Stimulated activated CD8-positive, alpha-beta memory T cell treated with anti-CD3 and anti-CD28 coated beads, Interleukin-7, amount 100 ng/mL, for 24 hours (primary cell): ENCODE results near the gene NFIB.

Source experiments
- DNase-seq: peaks from one replicate; pipeline ENCODE4 v3.0.0-alpha.2; 2020; ENCODE audit warnings: low read depth

The NFIB gene

DNA sequence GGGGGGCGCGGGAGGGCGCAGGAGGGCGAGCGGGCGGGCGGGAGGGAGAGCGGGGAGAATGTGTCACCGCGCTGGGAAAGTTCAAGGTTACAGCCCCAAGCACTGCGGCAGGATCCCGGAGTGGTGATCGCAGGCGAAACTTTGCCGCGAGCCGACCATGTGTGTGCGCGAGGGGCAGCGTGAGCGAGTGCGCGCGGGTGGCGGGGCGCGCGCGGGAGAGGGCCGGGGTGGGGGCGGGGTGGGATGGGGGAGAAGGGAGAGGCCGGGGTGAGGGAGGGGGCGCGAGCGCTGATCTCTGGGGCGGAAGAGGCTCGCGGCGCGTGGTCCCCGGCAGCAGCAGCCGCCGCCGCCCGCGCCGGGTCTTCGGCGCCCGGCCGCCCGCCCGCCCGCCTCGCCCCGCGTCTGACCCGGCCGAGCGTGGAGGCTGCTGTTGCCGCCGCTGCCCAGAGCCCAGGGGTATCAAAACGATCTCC lies at the start of gene NFIB:
NFIB (minus strand) TSS at position 191 of the 473 bp plus-strand sequence. CDS start 630 bp downstream, outside the sequence.
- no peak for DNase-seq

DNA sequence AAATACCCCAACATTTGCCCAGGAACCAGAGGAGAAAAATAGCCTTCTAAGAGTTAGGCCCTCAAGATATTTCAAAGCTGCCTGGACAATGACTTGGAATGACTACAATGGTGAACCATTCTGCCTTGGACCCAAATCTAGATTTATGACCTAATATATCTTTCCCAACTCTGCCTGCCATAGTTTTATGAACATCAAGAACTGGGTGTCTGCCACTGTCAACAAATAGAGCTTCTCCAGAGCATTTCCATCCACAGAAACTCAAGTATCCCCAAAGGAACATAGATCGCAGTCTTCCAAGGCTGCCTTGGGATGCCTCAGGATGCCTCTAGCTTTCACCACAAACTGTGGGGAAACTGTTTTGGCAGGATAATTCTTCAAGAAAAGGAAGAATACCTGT lies 48.2 kb upstream of the NFIB start:
- no peak for DNase-seq

DNA sequence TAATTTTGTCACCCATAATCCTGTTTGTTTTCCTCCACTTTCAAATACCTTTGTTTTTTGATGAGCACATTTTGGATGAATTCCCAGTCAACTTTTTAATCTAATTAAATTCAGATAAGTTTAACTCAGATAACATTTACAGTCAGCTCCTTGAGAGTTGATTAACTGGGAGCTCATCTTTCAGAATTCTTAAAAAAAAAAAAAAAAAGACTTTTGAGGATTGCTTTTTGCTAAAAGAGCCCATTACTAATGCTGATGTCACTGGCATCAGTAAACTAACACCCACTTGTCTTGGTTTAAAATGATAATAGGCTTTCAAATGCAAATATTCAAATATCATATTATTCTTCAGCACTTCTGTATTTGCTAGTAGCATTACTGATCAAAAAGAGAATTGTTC lies 47.1 kb upstream of the NFIB start:
- DNase-seq = no peak

DNA sequence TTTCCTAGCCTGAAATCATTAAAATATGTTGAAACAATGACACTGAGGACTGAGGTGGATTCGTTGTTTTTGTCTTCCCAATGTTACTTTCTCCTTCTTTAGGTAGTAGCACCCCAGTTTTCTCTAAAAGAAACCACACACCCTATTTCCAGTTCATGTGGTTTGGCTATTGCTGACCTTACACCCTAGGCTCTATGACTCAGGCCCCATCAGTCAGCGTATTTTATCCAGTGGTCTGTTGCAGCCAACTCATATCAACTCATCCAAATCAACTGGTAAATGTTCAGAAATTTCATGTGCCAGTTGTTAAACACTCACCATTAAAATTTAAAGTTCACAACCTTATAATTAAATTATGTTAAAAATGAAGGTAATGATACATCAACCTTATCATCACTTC lies 44.6 kb upstream of the NFIB start:
- DNase-seq = no peak

DNA sequence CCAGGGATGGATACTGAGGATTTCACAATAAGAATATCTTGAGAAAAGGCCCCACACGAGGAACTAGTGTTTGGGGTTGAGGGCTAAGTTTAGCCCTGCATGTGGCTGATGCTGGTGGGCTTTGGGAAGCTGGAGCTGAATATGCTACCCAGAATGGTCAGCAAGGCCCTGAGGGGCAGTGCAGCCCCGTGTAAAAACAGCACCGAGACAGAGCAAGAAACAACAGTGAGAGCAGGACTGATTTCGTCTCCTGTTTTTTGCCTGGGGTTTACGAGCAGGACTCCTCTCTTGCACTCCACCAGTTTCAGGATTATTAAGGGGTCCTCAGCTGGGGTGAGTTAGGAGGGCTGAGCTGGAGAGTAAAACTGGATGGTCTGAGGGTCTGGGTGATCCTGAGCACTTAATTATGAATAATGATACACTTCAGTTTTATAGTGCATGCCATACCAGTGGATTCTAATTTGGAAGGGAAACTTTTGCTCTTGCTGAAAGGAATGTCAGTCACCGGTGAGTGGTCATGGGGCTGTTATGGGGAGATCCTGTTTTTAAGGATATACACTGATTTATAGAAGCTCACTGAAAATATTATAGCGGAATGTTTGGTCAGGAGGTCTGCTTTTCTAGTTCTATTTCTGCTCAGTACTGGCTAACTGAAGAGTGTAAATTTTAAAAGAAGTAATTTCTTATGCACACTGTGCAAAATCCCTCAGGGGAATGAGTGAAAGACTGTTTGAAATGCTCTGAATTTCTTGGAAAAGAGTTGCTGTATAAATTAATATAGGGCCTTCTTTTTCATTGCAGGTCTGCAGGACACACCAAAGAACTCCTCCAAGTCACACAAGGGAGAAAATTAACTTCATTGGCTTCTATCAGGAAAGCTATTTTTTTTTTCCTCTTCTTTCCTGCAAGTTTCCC lies 42.7 kb upstream of the NFIB start:
- DNase-seq = no peak

DNA sequence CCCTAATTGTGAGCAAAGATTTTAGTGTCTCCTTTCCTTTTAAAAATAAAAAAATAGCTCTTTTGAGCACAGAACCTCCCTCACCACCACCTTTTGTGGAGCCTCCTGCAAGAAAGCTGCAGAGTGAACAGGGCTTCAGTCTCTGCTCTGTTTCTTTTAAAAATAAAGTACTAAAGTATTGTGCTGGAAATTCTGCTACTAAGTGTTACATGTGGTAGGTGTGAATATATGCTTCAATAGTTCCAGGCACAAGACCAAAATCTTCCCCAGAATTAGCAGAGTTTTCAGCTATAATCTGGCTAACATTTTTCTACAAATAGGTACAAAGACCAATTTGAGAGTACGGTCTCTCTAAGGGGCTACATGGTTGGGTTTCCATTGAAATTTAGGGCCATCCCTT lies 40.3 kb upstream of the NFIB start:
- DNase-seq = no peak

DNA sequence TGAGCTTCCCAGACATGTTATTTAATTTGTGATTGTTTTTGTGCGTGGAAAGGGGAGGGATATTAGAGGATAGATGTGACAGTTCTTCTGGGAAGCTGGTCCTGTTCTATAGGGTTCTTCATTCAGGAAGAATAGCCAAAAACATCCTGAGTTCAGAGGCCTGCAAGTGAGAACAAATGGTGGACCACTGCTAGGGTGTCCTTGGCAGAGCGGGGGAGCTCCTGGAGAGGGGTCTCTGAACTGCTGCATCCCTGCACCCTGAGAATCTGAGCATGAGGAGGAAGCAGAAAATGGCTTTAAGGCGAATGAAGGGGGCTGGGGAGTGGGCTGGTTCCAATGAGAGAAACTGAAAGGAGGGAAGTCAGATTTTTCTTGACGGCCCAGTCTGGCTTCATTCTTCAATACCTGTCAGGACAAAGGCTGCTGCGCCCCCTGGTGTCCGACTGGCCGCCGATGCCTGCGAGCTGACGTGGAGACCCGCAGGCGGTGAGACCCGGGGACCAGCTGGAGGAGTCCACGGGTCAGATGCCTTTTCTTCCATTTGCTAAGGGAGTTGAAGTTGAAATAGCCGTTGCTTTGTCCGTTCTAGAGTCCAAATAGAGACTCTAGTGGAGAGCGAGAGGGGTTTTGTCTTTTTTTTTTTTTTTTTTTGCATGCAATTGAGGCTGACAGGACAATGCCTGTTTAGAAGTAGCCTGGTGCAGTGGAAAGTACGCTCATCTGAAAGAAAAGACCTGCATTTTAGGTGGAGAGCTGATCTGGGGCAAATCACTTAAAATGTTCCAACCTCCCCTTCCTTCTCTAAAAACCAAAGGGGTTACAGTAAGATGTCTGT lies 39.5 kb upstream of the NFIB start:
- DNase-seq = peak; percentile 75

DNA sequence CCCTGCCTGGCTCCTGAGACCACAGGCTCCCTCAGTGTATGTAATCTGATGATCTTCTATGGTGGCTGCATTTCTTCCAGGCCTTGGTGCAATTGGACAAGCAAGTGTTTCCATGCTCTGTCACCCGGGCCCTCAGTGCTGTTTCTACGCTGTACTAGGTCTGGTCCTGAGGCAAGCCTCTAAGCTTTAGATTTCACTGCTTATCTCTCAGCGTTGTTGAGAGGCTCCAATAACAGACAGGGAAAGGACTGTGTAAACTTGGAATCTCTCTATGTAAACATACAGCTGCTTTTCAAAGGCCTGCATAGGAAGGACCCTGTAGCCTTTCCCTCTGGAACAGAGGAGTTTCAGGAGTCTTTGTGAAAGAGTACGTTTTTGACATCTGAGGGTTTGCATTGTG lies 38.6 kb upstream of the NFIB start:
- DNase-seq = no peak

DNA sequence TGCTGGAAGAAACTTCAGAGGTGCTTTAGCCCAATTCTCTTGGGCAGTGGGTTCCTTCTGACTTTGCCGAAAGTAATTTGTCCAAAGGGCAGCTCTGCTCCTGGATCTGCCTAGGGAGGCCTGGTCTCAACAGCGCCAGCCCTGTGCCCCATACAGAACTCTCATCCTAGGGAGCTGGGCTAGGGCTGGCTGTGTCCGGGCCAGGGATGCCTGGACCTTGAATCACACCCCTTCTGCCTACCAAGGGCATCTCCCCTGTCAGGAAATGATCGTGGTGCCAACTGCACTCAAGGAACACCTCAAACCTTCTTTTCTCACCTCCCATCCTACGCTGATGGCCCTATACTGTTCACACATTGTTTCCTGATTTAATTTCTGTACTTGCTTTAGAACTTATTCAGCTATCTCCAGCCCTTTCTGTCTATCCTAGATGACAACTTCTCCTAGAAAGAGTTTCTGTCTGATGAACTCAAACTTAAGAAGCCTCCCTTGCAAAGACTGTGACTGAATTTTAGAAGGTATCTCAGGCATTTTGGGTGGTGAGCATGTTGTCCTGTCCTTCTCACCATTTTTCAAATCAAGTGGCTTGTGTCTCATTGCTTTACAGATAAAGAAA lies 37.4 kb upstream of the NFIB start:
- no peak for DNase-seq

DNA sequence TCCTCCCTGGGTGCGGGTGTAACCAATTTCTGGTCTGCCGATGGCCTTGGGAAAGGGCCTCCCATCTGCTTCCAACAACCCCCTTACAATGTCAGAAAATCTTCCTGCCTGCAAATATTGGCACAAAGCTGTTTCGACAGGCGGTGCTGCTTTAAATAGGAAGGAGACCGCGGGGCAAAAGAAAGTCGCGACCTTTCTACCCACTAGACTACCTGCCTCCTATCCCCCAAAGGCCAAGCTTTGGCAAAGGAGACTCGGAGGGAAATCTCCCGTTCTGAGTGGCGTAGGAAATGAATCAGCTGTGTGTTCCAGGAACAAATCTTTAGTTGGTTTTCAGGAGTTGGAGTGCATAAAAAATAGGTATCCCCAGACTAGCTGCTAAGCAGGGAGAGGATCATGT lies 36.8 kb upstream of the NFIB start:
- DNase-seq = no peak

DNA sequence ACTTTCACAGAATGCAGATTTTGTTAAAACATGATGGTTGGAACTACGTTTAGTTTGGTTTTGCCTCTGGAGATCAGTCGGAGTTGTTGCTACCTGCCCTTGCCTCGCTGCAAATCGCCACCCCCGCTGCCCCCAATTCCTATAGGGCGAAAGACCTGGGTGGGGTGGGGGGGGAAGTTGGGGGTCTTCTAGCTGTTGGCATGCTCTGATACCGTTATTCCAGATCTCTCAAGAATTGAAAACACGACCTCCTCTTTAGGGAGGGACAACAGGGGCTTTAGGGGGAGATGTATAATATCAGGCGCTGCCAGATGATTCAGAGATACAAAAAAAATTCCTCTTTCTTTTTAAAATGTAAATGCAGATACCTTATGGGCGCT lies 36.4 kb upstream of the NFIB start:
- DNase-seq = no peak

DNA sequence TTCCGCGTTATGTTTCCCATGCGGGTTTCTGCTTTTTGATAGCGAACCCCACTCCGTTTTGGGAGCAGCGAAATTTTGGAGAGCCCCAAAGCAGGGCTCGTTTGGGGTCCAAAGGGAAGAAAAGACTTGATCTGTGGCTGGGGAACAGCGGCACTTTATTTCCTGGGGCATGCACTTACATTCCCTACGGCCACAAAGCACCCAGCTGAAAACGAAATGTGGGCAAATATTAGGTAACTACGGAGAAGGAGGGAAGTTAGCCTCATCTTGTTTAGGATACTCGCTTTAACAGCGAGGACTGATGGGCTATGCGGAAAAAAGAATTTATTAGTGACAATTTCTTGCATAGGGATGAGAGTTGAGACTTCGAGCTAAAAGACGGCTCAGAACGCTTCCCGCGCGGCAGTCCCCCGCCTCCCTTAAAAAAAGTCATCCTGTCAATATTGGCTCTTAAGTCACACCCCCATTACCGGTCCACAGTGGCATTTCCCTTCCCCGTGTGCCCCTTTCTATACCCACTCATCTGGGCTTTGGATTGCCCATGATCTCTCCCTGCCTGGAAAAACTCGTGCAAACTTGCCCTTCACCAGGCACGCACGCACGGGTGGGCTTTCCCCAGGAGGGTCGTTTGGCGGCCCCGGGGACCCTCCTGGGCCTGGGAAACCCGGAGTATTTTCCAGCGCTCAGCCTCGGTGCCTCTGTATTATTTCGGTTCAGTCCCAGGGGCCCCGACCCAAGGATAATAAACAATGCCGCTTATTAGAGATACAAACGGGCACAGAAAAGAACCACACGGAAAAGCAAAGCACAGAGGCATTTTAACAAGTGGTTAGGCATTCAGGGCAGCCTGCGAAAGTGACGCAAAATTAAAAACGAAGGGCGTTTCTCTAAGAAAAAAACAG lies 35.8 kb upstream of the NFIB start:
- no peak for DNase-seq

DNA sequence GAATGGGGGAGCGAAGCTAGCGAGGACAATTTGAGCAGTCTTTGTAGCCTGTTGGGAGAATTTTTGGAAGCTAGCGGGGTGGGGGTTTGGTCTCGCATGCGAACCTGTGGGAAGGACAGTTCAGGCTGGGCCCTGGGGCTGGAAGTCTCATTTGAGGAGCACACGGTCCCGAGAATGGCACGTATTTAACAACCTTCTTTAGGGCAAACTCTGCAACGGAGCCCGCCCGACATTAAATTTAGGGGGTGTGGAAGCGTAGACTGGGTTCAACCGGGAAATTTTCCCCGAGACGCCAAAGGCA lies 35.2 kb upstream of the NFIB start:
- no peak for DNase-seq

DNA sequence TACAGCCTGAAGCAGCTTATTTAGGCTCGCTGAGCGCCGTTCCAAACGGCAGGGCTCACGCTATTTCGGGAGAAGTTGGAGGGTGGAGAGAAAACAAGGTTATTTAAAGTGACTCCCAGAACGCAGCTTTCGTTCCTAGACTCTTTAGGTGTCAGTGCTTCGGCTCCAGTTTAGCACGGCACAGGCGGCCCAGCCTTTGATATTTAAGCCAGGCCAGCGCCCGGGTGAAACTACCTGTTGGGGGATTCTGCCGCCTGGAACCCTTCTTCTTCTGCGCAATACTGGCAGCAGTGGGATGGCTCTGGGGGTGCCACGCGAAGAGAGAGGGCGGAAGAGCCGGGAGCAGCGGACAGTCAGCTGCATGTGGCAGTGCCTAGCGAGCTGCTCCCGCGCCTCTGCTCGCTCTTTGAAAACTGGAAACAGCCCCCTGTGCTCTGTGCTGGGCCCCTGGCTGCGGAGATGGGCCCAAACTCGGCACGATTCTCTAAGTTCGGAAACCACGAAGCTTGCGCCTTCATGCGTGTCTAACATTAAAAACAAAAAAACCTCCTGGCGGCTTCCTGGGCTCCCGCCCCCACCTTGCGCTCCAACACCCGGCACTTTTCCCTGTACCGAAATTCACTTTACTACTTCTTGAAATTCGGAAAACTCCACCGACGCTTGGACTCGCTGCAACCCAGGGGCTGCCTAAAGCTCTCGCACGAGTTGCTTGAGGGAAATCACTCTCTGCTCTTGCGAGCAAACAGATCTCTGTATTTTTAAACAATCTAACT lies 34.6 kb upstream of the NFIB start:
- DNase-seq = no peak

DNA sequence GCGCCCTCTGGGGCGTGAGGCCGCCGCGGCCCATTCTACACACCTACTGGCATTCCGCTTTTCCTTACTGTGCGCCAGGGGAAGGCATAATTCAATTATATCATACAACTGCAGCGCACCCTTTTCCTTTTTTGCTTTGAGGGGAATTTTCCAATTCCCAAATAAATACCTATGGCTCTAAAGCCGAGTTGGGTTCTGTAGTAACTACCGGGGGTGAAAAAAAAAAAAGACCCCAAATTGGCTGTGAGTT lies 34.1 kb upstream of the NFIB start:
- no peak for DNase-seq

DNA sequence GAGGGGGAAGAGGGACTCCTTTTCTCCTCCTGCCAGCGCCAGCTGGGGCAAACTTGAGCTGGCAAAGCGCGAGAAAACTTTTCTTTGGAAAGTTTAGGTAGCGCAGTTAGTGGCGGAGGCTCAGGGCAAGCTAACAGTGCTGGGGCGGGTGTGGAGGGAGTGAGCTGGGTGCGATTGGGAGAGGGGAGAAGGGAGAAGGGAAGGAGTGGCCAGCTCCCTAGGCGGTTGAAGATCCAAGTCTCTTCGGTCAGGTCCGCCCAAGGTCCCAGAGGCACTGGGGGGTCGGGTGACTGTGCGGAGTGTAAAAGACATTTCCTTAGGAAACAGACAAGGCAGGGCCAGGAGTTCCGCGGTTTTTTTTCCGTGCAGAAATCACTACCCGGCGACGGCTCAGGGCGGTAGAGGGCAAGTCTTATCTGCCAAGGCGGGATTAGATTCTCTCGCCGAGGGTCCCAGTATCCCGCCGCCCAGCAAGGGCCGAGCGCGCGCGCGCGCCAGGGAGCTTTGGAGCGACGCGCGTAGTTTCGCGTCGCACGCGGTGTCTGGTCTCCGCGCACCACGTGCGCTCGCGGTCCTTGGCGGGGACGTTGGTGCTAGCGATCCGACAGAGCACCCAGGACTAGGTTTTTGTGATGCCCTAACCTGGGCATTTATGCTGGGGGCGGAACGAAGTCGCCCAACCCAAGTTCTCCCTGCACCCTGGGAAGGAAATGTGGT lies 33.6 kb upstream of the NFIB start:
- no peak for DNase-seq

DNA sequence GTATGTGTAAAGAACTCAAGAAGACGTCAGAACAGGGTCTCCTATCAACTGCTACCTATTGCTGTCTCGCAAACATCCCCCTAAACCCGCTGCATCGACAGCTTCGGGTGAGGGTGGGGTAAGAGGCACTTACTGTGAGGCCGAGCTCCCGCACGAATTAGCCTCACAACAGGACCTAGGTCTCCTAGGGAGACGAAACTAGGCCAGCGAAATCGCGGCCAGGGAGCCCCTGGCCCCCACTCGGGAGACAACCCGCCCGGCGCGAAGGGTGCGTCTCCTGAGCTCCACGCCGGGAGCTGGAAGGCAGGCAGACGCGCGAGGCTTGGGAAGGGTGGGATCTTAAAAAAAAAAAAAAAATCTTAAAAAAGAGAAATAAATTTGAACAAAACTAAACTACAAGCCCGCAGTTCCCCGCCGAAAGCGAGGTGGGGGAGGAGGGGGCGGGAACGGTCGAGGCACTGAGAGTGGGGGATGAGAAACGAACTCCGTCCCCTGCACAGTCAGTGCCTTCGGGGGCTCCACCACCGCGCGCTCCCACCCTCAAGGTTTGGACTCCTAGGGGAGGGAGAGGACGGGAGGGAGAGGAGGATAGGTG lies 33.0 kb upstream of the NFIB start:
- DNase-seq = no peak

DNA sequence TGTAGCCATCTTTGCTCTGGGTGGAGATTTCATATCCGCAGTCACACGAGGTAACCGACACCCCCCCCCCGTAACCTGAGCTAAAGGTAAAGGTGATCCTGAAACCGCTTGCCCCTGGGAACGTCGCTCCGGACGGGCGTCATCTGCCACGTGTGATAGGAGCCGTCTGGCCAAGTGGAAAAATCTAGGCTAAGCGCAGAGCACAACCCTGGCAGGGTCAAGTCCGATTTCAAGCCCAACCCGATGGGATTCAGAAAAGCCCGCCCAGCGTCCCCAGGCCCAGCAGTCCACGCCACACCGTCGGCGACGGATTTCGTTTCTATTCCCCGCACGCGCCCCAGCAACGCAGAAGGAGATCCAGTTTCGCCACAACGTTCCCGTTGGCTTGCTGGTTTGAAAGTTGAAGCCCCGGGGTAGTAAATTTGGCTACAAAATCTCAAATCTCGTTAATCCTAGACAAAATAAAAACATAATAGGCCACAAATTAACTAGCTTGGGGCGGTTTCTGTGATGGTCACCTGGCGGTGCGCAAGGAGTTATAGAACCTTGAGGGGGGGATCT lies 32.4 kb upstream of the NFIB start:
- no peak for DNase-seq

DNA sequence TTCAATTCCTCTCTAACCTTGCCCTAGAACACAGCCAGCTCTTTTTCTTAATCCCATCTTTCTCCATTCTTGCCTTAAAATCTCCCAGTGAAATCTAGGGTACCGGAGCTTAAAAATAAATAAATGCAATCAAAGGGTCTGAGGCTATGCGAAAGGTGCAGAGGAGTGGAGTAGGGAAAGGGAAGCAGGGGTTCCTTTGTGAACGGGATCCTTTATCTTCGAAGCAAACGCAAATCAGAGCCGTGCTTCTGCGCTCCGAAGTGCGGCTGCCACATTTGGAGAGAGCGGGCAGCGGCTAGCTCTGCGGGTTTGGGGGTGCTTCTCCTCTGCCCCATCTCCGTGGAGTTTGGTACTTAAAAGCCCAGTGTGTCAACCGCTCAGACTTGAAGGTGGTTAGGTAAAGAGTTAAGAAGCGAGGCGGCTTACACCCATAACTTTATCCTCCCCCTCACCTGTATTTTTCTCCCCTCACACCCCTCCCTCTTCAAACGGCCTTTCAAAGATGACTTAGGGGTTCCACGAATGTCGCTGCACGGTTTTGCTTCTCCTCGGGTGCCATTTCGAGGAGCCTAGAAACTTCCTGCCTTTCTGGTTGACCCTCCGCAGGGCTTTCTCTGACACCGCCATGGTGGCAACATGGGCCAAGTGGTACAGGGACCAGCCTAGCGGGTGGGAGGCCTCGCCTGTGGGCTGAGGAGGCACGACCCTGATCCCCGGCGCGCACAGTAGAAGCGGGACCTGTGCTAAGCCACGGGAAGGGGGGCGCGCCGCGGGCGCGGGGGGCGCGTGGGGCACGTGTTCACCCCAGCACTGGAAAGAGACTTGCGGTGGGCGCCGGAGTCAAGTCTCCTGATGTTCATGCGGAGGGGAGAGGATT lies 31.7 kb upstream of the NFIB start:
- DNase-seq = no peak
